Activated naive CD4-positive, alpha-beta T cell treated with anti-CD3 and anti-CD28 coated beads for 36 hours (primary cell): ENCODE measurements around the gene GRK5. TPM values are rescaled to one million over a fixed set of nuclear protein-coding genes. Genes with fewer than 3 reads are reported as not detected.

Experiments
- CTCF ChIA-PET: fragments of 350-600 bp; sonication (Branson Sonifier 250); formaldehyde crosslinking; loops from one replicate; lab custom pipeline; 2021; ENCODE audit warnings: antibody characterized with exemption; lab: Charles Lee
- DNase-seq: peaks from one replicate; pipeline ENCODE4 v3.0.0-alpha.2; 2020
- H3K27ac Mint-ChIP-seq: one replicate; pipeline ENCODE4 v1.8.0; 2021; ENCODE audit warnings: mild to moderate bottlenecking, mixed read lengths
- H3K27me3 Mint-ChIP-seq: one replicate; pipeline ENCODE4 v1.8.0; 2021; ENCODE audit warnings: low read depth, mixed read lengths
- H3K36me3 Mint-ChIP-seq: one replicate; pipeline ENCODE4 v1.8.0; 2021; ENCODE audit warnings: low read depth, mixed read lengths
- H3K4me1 Mint-ChIP-seq: one replicate; pipeline ENCODE4 v1.8.0; 2021; ENCODE audit warnings: low read depth, mixed read lengths
- H3K4me3 Mint-ChIP-seq: one replicate; pipeline ENCODE4 v1.8.0; 2021; ENCODE audit warnings: mild to moderate bottlenecking, moderate library complexity, mixed read lengths
- H3K9me3 Mint-ChIP-seq: one replicate; pipeline ENCODE4 v1.8.0; 2021; ENCODE audit warnings: mixed read lengths
- intact Hi-C: fragments of 100-400 bp; cut with micrococcal nuclease; formaldehyde crosslinking; loops from one replicate; pipeline ENCODE4 v1.15.1; 2023
- total RNA-seq, 2 experiments: library from RNA; stranded (reverse); gene quantifications; one replicate each; pipeline ENCODE4 v1.2.3, GENCODE V29; 2021

Gene GRK5
- total RNA-seq, 2 experiments from 2014 or later: 27.1 to 29.7 TPM

- no peaks in the 10 kb centered on the region for H3K27me3 Mint-ChIP-seq
- intact Hi-C loops: no loop called here
- DNase-seq: no peak
- no peak overlapping the region for H3K4me3 Mint-ChIP-seq
- H3K27ac Mint-ChIP-seq: no peak overlapping the region
- H3K9me3 Mint-ChIP-seq: no peaks in the 10 kb centered on the region
- CTCF ChIA-PET: interaction anchor here (0.8 to 4.5 kb wide), 9 partner anchors 12 to 248 kb away, joined by 3 to 67 read pairs (median 5); partner anchors contain the start of genes GRK5 and RGS10
- H3K36me3 Mint-ChIP-seq: peaks cover 1% of the 10 kb centered on the region
- H3K4me1 Mint-ChIP-seq: peaks cover 9% of the 10 kb centered on the region
Observed at GRCh38 chr10:119446441-119447277, 239.3 kb downstream of the GRK5 start.

- H3K27ac Mint-ChIP-seq: no peak overlapping the region
- CTCF ChIA-PET: interaction anchor here (0.9 kb wide), 1 partner anchor 248 kb away, joined by 4 read pairs; no protein-coding TSS in a partner anchor
- no peaks in the 10 kb centered on the region for H3K9me3 Mint-ChIP-seq
- peaks cover 1% of the 10 kb centered on the region for H3K36me3 Mint-ChIP-seq
- intact Hi-C loops: no loop called here
- no peaks in the 10 kb centered on the region for H3K27me3 Mint-ChIP-seq
- peaks cover 9% of the 10 kb centered on the region for H3K4me1 Mint-ChIP-seq
- no peak overlapping the region for H3K4me3 Mint-ChIP-seq
- no peak for DNase-seq
Observed at GRCh38 chr10:119447421-119447820, 240.1 kb downstream of the GRK5 start.

GRCh38 chr10:119447823-119448546 is 240.6 kb downstream of the GRK5 start:
- DNase-seq: no peak
- peaks cover 9% of the 10 kb centered on the region for H3K4me1 Mint-ChIP-seq
- H3K27me3 Mint-ChIP-seq: no peaks in the 10 kb centered on the region
- H3K4me3 Mint-ChIP-seq: no peak overlapping the region
- intact Hi-C loops: no loop called here
- H3K27ac Mint-ChIP-seq: no peak overlapping the region
- peaks cover 1% of the 10 kb centered on the region for H3K36me3 Mint-ChIP-seq
- no peaks in the 10 kb centered on the region for H3K9me3 Mint-ChIP-seq
- CTCF ChIA-PET: interaction anchor here (0.9 to 1.0 kb wide), 2 partner anchors 249 to 308 kb away, joined by 3 to 4 read pairs; no protein-coding TSS in a partner anchor

GRCh38 chr10:119448628-119449584 is 241.5 kb downstream of the GRK5 start:
- no peak for DNase-seq
- CTCF ChIA-PET: interaction anchor here (1.0 kb wide), 1 partner anchor 309 kb away, joined by 3 read pairs; no protein-coding TSS in a partner anchor

GRCh38 chr10:119449760-119450461 is 242.5 kb downstream of the GRK5 start:
- DNase-seq: no peak
- intact Hi-C loops: no loop called here
- no peak overlapping the region for H3K27ac Mint-ChIP-seq
- H3K4me1 Mint-ChIP-seq: peaks cover 8% of the 10 kb centered on the region
- no peaks in the 10 kb centered on the region for H3K9me3 Mint-ChIP-seq
- H3K4me3 Mint-ChIP-seq: no peak overlapping the region
- H3K36me3 Mint-ChIP-seq: peaks cover 3% of the 10 kb centered on the region
- H3K27me3 Mint-ChIP-seq: no peaks in the 10 kb centered on the region
- CTCF ChIA-PET: interaction anchor here (0.6 kb wide), 1 partner anchor 311 kb away, joined by 3 read pairs; no protein-coding TSS in a partner anchor

More at GRCh38 chr10:119448628-119449584, 241.5 kb downstream of the GRK5 start:
- peaks cover 9% of the 10 kb centered on the region for H3K4me1 Mint-ChIP-seq
- peaks cover 3% of the 10 kb centered on the region for H3K36me3 Mint-ChIP-seq
- no peaks in the 10 kb centered on the region for H3K9me3 Mint-ChIP-seq
- no peaks in the 10 kb centered on the region for H3K27me3 Mint-ChIP-seq
- intact Hi-C loops: no loop called here
- no peak overlapping the region for H3K4me3 Mint-ChIP-seq
- no peak overlapping the region for H3K27ac Mint-ChIP-seq

GRCh38 chr10:119450606-119451299 is 243.4 kb downstream of the GRK5 start:
- Mint-ChIP-seq H3K4me3 (no peak overlapping the region), H3K27me3 (no peaks in the 10 kb centered on the region), H3K9me3 (no peaks in the 10 kb centered on the region), H3K27ac (no peak overlapping the region), H3K36me3 (peaks cover 3% of the 10 kb centered on the region), H3K4me1 (peaks cover 3% of the 10 kb centered on the region)
- DNase-seq: no peak
- intact Hi-C loops: no loop called here
- CTCF ChIA-PET: no interaction called here

- Mint-ChIP-seq H3K4me3 (no peak overlapping the region), H3K4me1 (no peaks in the 10 kb centered on the region), H3K36me3 (peaks cover 3% of the 10 kb centered on the region), H3K27ac (no peak overlapping the region), H3K27me3 (no peaks in the 10 kb centered on the region), H3K9me3 (no peaks in the 10 kb centered on the region)
- intact Hi-C loops: no loop called here
- no peak for DNase-seq
- CTCF ChIA-PET: interaction anchor here (0.6 kb wide), 1 partner anchor 268 kb away, joined by 3 read pairs; no protein-coding TSS in a partner anchor
Observed at GRCh38 chr10:119451300-119451896, 244.0 kb downstream of the GRK5 start.

GRCh38 chr10:119452396-119452795 is 245.0 kb downstream of the GRK5 start:
- no peaks in the 10 kb centered on the region for H3K27me3 Mint-ChIP-seq
- intact Hi-C loops: no loop called here
- H3K9me3 Mint-ChIP-seq: no peaks in the 10 kb centered on the region
- CTCF ChIA-PET: interaction anchor here (0.6 kb wide), 1 partner anchor 269 kb away, joined by 3 read pairs; no protein-coding TSS in a partner anchor
- H3K36me3 Mint-ChIP-seq: peaks cover 3% of the 10 kb centered on the region
- H3K4me1 Mint-ChIP-seq: no peaks in the 10 kb centered on the region
- no peak overlapping the region for H3K4me3 Mint-ChIP-seq
- DNase-seq: no peak
- H3K27ac Mint-ChIP-seq: no peak overlapping the region

GRCh38 chr10:119453313-119453712 is 245.9 kb downstream of the GRK5 start:
- Mint-ChIP-seq H3K27ac (no peak overlapping the region), H3K4me1 (no peaks in the 10 kb centered on the region), H3K9me3 (no peaks in the 10 kb centered on the region), H3K4me3 (no peak overlapping the region), H3K27me3 (no peaks in the 10 kb centered on the region), H3K36me3 (peaks cover 3% of the 10 kb centered on the region)
- CTCF ChIA-PET: no interaction called here
- intact Hi-C loops: no loop called here
- no peak for DNase-seq

GRCh38 chr10:119454316-119454715 is 246.9 kb downstream of the GRK5 start:
- Mint-ChIP-seq H3K27ac (no peak overlapping the region), H3K4me1 (no peaks in the 10 kb centered on the region), H3K36me3 (peaks cover 2% of the 10 kb centered on the region), H3K27me3 (no peaks in the 10 kb centered on the region), H3K4me3 (no peak overlapping the region), H3K9me3 (no peaks in the 10 kb centered on the region)
- no peak for DNase-seq
- CTCF ChIA-PET: interaction anchor here (1.1 kb wide), 1 partner anchor 9 kb away, joined by 3 read pairs; no protein-coding TSS in a partner anchor
- intact Hi-C loops: no loop called here
